ENCODE data around the gene MRPL24.

DNA sequence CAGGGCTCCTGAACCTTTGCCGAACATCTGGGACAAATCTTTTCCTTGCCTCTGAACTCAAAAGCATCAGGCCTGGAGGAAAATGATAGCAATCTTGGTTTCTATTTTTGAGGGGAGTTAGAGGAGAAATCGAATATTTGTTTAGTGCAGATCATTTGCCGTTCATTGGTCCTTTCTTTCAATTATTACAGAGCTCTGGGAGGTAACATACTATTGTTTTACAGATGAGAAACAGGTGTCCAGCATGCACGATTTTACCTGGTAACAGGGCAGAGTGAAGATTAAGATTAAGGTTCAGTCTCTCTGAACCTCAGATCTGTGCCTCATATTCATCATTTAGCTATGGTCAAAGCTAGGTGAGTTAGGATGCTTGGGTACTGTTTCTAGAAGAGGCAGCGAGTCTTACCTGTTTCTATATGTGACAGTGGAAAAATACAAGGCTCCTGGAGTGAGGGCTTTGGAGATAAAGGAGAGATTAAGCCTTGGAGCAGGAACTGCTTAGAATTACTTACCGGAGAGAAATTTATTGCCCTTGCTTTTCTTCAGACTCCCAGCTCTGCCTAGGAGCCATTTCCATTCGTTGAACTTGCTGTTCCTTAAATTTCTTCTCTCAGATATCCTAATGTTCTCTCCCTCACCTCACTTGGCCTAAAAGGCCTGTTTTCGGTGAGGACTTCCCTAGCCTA, 27.9 kb upstream of the MRPL24 start:
- TF ChIP-seq, protein P1, sequence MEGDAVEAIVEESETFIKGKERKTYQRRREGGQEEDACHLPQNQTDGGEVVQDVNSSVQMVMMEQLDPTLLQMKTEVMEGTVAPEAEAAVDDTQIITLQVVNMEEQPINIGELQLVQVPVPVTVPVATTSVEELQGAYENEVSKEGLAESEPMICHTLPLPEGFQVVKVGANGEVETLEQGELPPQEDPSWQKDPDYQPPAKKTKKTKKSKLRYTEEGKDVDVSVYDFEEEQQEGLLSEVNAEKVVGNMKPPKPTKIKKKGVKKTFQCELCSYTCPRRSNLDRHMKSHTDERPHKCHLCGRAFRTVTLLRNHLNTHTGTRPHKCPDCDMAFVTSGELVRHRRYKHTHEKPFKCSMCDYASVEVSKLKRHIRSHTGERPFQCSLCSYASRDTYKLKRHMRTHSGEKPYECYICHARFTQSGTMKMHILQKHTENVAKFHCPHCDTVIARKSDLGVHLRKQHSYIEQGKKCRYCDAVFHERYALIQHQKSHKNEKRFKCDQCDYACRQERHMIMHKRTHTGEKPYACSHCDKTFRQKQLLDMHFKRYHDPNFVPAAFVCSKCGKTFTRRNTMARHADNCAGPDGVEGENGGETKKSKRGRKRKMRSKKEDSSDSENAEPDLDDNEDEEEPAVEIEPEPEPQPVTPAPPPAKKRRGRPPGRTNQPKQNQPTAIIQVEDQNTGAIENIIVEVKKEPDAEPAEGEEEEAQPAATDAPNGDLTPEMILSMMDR (conservative IDR thresholded peaks at IDR 0.05; ENCODE audit: low read length) = no peak
- TF ChIP-seq EZH2phosphoT487 (IDR thresholded peaks at IDR 0.05; ENCODE audit: borderline replicate concordance, low read depth, low read length) = no peak
